ENCODE results near the gene HCN2.

Gene HCN2

GRCh38 chr19:615619-616018 is 25.9 kb downstream of the HCN2 start:
- CTCF ChIA-PET, result no interaction called here
- TF ChIP-seq CTCF (IDR thresholded peaks at IDR 0.05; ENCODE audit: control extremely low read depth, extremely low read depth, low read depth, missing control alignments), result no peak
- DNase-seq (ENCODE audit: extremely low spot score), result no peak
- POLR2A ChIA-PET, result no interaction called here

GRCh38 chr19:616062-616700 is 26.5 kb downstream of the HCN2 start:
- POLR2A ChIA-PET, result no interaction called here
- CTCF ChIA-PET, result no interaction called here

GRCh38 chr19:616747-617526 is 27.3 kb downstream of the HCN2 start:
- CTCF ChIA-PET, result no interaction called here
- no peak for TF ChIP-seq CTCF (IDR thresholded peaks at IDR 0.05; ENCODE audit: control extremely low read depth, extremely low read depth, low read depth, missing control alignments)
- POLR2A ChIA-PET, result interaction anchor here (1.0 kb wide), 1 partner anchor 43 kb away, joined by 5 read pairs; no protein-coding TSS in a partner anchor
- no peak for DNase-seq (ENCODE audit: extremely low spot score)

More at GRCh38 chr19:616062-616700, 26.5 kb downstream of the HCN2 start:
- TF ChIP-seq CTCF (IDR thresholded peaks at IDR 0.05; ENCODE audit: control extremely low read depth, extremely low read depth, low read depth, missing control alignments), result no peak
- no peak for DNase-seq (ENCODE audit: extremely low spot score)

GRCh38 chr19:617551-618246 is 28.0 kb downstream of the HCN2 start:
- POLR2A ChIA-PET, result interaction anchor here (1.0 kb wide), 1 partner anchor 44 kb away, joined by 5 read pairs; no protein-coding TSS in a partner anchor

GRCh38 chr19:618247-618619 is 28.6 kb downstream of the HCN2 start:
- ChIA-PET POLR2A (interaction anchor here (1.0 kb wide), 1 partner anchor 44 kb away, joined by 5 read pairs; no protein-coding TSS in a partner anchor), CTCF (interaction anchor here (1.1 kb wide), 1 partner anchor 107 kb away, joined by 3 read pairs; no protein-coding TSS in a partner anchor)
- no peak for DNase-seq (ENCODE audit: extremely low spot score)
- TF ChIP-seq CTCF (IDR thresholded peaks at IDR 0.05; ENCODE audit: control extremely low read depth, extremely low read depth, low read depth, missing control alignments), result no peak

More at GRCh38 chr19:617551-618246, 28.0 kb downstream of the HCN2 start:
- no peak for DNase-seq (ENCODE audit: extremely low spot score)
- CTCF ChIA-PET, result interaction anchor here (1.1 kb wide), 1 partner anchor 107 kb away, joined by 3 read pairs; no protein-coding TSS in a partner anchor
- no peak for TF ChIP-seq CTCF (IDR thresholded peaks at IDR 0.05; ENCODE audit: control extremely low read depth, extremely low read depth, low read depth, missing control alignments)

- POLR2A ChIA-PET, result no interaction called here
- TF ChIP-seq CTCF (IDR thresholded peaks at IDR 0.05; ENCODE audit: control extremely low read depth, extremely low read depth, low read depth, missing control alignments), result no peak
- CTCF ChIA-PET, result interaction anchor here (1.1 kb wide), 1 partner anchor 108 kb away, joined by 3 read pairs; no protein-coding TSS in a partner anchor
These were observed 29.1 kb downstream of the HCN2 start for GRCh38 chr19:618674-619285.

More at GRCh38 chr19:618674-619285, 29.1 kb downstream of the HCN2 start:
- DNase-seq (ENCODE audit: extremely low spot score), result no peak
